PC-9 (cell line): Measurements from ENCODE around the gene IFITM5. TPM values are rescaled to one million over a fixed set of nuclear protein-coding genes. Genes with fewer than 3 reads are reported as not detected.
"Not testable (repeated sequence)": the region's sequence is repeated elsewhere in the genome, so short reads cannot be mapped to it uniquely, and the experiment has no call there.

Experiments
- BruUV-seq: library from RNA; stranded (reverse); fragments of 400-500 nt; replicated peaks from 2 replicates; lab custom pipeline; 2021; lab: Mats Ljungman, UMichigan
- CTCF ChIA-PET: fragments of 300-600 bp; sonication (Branson Sonifier 250); formaldehyde crosslinking; loops from one replicate; lab custom pipeline; 2022; ENCODE audit warnings: antibody characterized with exemption; lab: Charles Lee
- POLR2A ChIA-PET: fragments of 300-600 bp; sonication (Branson Sonifier 250); formaldehyde crosslinking; loops from one replicate; lab custom pipeline; 2022; ENCODE audit warnings: antibody characterized with exemption; ENCODE audit not compliant: unreplicated experiment; lab: Charles Lee
- DNase-seq, 2 experiments: peaks; one replicate each; pipeline versions ENCODE4 v3.0.0 to v3.0.0-alpha.2; 2015 to 2022; ENCODE audit warnings: mixed read lengths in 1 of 2
- H2AFZ ChIP-seq: fragments of 200-600 bp; sonication (generic); 2 replicates; pipeline ENCODE4 v1.8.1; 2017; ENCODE audit warnings: antibody characterized with exemption
- H3F3A ChIP-seq: fragments of 200-600 bp; sonication (generic); 2 replicates; pipeline ENCODE4 v1.8.1; 2017; ENCODE audit warnings: antibody characterized with exemption, mild to moderate bottlenecking, low read depth; ENCODE audit not compliant: insufficient read depth
- H3K27ac ChIP-seq: fragments of 200-600 bp; sonication (generic); 2 replicates; pipeline ENCODE4 v1.6.1; 2016; ENCODE audit warnings: mixed run types
- H3K27me3 ChIP-seq: fragments of 200-600 bp; sonication (generic); 2 replicates; pipeline ENCODE4 v1.6.1; 2016; ENCODE audit warnings: low read depth, mixed run types; ENCODE audit not compliant: insufficient read depth
- H3K36me3 ChIP-seq: fragments of 200-600 bp; sonication (generic); 2 replicates; pipeline ENCODE4 v1.6.1; 2016; ENCODE audit warnings: low read depth, mixed run types
- H3K4me1 ChIP-seq: fragments of 200-600 bp; sonication (generic); replicated peaks from 2 replicates; pipeline ENCODE4 v1.6.1; 2016; ENCODE audit warnings: mixed run types; ENCODE audit not compliant: insufficient read depth
- H3K4me2 ChIP-seq: fragments of 200-600 bp; sonication (generic); 2 replicates; pipeline ENCODE4 v1.6.1; 2017; ENCODE audit warnings: mixed run types
- H3K4me3 ChIP-seq: fragments of 200-600 bp; sonication (generic); 2 replicates; pipeline ENCODE4 v1.6.1; 2016; ENCODE audit warnings: mixed run types
- H3K79me2 ChIP-seq: fragments of 200-600 bp; sonication (generic); 2 replicates; pipeline ENCODE4 v1.6.1; 2017; ENCODE audit warnings: low read depth, mixed run types
- H3K9me2 ChIP-seq: fragments of 200-600 bp; sonication (generic); 2 replicates; pipeline ENCODE4 v1.8.1; 2017; ENCODE audit warnings: mild to moderate bottlenecking; ENCODE audit not compliant: insufficient read depth
- H3K9me3 ChIP-seq: fragments of 200-600 bp; sonication (generic); 2 replicates; pipeline ENCODE4 v1.8.1; 2016; ENCODE audit warnings: low read depth; ENCODE audit not compliant: insufficient read depth
- H4K20me1 ChIP-seq: fragments of 200-600 bp; sonication (generic); 2 replicates; pipeline ENCODE4 v1.8.1; 2017; ENCODE audit not compliant: insufficient read depth
- EZH2 ChIP-seq: fragments of 200-600 bp; sonication (generic); IDR thresholded peaks from 2 replicates; pipeline ENCODE4 v1.8.0; 2017; ENCODE audit warnings: antibody characterized with exemption, low read depth
- intact Hi-C: fragments of 100-400 bp; cut with micrococcal nuclease; formaldehyde crosslinking; loops from one replicate; pipeline ENCODE4 v1.10.0; 2022; ENCODE audit not compliant: unreplicated experiment
- total RNA-seq: library from RNA; stranded (reverse); gene quantifications from 2 replicates; pipeline ENCODE4 v1.2.3, GENCODE V29; 2021
- TF ChIP-seq, protein P1 (sequence below): fragments of 200-600 bp; sonication (generic); conservative IDR thresholded peaks from 2 replicates; pipeline ENCODE4 v1.6.1; 2017; ENCODE audit warnings: mixed run types, antibody characterized with exemption, mild to moderate bottlenecking, moderate library complexity

The IFITM5 gene
- total RNA-seq, 1 experiment from 2014 or later = not detected

DNA sequence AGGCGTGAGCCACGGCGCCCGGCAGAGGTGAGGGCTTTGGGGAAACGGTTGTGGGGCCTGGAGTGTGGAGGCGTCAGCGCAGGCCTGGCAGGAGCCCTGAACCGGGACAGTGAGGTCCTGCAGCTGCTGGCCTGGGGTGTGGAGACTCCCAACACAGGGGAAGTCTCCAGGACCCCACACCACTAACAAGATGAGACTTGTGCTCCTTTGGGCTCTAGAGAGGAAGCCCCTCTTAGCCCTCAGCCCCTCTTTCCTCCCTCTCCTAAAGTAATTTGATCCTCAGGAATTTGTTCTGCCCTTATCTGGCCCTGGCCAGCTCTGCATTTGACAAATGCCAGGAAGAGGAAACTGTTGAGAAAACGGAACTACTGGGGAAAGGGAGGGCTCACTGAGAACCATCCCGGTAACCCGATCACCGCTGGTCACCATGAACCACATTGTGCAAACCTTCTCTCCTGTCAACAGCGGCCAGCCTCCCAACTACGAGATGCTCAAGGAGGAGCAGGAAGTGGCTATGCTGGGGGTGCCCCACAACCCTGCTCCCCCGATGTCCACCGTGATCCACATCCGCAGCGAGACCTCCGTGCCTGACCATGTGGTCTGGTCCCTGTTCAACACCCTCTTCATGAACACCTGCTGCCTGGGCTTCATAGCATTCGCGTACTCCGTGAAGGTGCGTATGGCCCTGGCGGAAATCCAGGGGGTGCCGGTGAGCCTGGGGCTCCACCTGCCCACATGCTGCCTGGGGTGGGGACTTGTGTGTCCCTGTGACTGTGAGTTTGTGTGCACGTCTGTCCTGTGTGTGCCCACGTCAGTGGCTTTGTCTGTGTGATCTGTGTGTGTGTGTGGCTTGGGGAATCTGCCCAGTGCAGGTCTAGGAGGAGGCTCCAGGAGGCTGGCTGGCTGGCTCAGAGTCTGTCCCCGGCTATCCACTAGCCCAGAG is 8.7 kb upstream of the IFITM5 start, which contains the start of gene IFITM2:
Gene IFITM2, plus strand, starts transcription at position 51 of the 943 bp plus-strand sequence. Its CDS starts 377 bp downstream, at position 428.
- intact Hi-C loops = loop anchor here (5.0 kb wide), 2 partner anchors 49 to 139 kb away; no protein-coding TSS in a partner anchor
- H4K20me1 ChIP-seq, H3K4me2 ChIP-seq, H3K9me3 ChIP-seq, H3K36me3 ChIP-seq, H3K79me2 ChIP-seq, H3K4me3 ChIP-seq, CTCF ChIA-PET, H2AFZ ChIP-seq, DNase-seq, H3K9me2 ChIP-seq, POLR2A ChIA-PET, H3K27ac ChIP-seq, H3F3A ChIP-seq, BruUV-seq, H3K4me1 ChIP-seq, H3K27me3 ChIP-seq: not testable (repeated sequence)

DNA sequence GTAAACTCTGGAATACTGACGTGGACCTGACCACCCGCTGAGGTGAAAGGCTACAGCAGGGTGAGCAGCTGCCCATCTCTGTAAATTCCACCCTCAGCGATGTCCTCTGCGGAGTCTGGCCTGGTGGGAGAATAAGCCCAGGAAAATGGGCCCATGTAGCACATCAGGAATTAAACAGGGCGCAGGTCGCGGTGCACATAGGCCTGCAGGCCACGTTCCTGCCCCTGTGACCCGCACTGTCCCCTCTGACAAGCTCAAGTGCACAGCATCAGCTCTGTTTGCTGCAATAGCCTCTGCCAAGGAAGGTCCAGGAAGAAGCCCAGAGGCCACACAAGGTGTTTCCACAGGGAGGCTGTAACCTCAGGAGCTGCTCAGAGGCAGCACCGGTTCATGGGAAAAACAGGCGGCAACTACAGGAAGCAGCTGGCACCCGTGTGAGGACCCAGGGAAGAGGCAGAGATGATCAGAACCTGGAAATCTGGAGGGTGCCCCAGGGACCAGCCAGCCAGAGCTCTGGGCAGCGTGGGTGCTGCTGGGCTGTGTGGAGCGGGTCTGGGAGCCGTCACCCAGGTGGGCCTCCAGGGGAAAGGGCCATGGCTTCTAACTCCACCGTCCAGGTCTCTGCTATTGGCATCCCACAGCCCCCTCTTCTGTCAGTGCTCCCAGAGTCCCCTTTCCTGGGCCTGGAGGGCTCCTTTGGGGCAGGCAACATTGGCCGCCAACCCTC is 7.5 kb upstream of the IFITM5 start:
- Histone ChIP-seq H3K79me2 (no peaks in the 10 kb centered on the region), H2AFZ (no peak overlapping the region), H4K20me1 (no peaks in the 10 kb centered on the region), H3K9me2 (no peaks in the 10 kb centered on the region), H3K27me3 (no peaks in the 10 kb centered on the region), H3F3A (peaks cover 6% of the 10 kb centered on the region; the same call in 1 of the 2 replicates), H3K36me3 (no peaks in the 10 kb centered on the region), H3K9me3 (no peaks in the 10 kb centered on the region), H3K4me1 (peaks cover 10% of the 10 kb centered on the region), H3K4me2 (no peak overlapping the region), H3K27ac (no peak overlapping the region), H3K4me3 (no peak overlapping the region)
- CTCF ChIA-PET = interaction anchor here (0.6 kb wide), 1 partner anchor 57 kb away, joined by 4 read pairs; no protein-coding TSS in a partner anchor
- POLR2A ChIA-PET = no interaction called here
- intact Hi-C loops = loop anchor here (5.0 kb wide), 2 partner anchors 50 to 140 kb away; no protein-coding TSS in a partner anchor
- TF ChIP-seq, protein P1, sequence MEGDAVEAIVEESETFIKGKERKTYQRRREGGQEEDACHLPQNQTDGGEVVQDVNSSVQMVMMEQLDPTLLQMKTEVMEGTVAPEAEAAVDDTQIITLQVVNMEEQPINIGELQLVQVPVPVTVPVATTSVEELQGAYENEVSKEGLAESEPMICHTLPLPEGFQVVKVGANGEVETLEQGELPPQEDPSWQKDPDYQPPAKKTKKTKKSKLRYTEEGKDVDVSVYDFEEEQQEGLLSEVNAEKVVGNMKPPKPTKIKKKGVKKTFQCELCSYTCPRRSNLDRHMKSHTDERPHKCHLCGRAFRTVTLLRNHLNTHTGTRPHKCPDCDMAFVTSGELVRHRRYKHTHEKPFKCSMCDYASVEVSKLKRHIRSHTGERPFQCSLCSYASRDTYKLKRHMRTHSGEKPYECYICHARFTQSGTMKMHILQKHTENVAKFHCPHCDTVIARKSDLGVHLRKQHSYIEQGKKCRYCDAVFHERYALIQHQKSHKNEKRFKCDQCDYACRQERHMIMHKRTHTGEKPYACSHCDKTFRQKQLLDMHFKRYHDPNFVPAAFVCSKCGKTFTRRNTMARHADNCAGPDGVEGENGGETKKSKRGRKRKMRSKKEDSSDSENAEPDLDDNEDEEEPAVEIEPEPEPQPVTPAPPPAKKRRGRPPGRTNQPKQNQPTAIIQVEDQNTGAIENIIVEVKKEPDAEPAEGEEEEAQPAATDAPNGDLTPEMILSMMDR = no peak
- TF ChIP-seq EZH2 = no peak
- BruUV-seq = no TSS peak
- DNase-seq = no peak

DNA sequence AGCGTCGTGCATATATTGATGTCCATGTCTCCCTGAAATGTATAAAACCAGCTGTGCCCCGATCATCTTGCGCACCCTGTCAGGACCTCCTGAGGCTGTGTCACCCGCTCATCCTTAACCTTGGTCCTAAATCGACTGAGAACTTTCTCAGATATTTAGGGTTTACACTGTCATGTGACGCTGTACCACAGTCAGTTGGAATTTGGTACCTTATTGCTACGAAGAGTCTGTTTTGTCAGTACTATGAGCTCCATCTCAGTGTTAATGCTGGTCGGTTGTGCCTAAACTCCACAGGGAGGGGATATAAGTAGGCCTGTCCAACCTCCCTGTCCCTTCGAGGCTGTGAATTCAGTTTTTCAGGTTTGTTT is 6.5 kb upstream of the IFITM5 start:
- Histone ChIP-seq H3K27ac (no peak overlapping the region), H3K4me3 (no peak overlapping the region), H3K36me3 (no peaks in the 10 kb centered on the region), H3K9me2 (no peaks in the 10 kb centered on the region), H4K20me1 (no peaks in the 10 kb centered on the region), H3K27me3 (no peaks in the 10 kb centered on the region), H3K79me2 (no peaks in the 10 kb centered on the region), H3F3A (peaks cover 6% of the 10 kb centered on the region; the same call in 1 of the 2 replicates), H3K4me1 (peaks cover 10% of the 10 kb centered on the region), H3K9me3 (no peaks in the 10 kb centered on the region), H3K4me2 (no peak overlapping the region), H2AFZ (no peak overlapping the region)
- TF ChIP-seq, protein P1 = no peak
- no peak for TF ChIP-seq EZH2
- BruUV-seq = no TSS peak
- ChIA-PET POLR2A (no interaction called here), CTCF (interaction anchor here (0.7 kb wide), 1 partner anchor 43 kb away, joined by 3 read pairs; no protein-coding TSS in a partner anchor)
- intact Hi-C loops = loop anchor here (5.0 kb wide), 2 partner anchors 51 to 141 kb away; no protein-coding TSS in a partner anchor
- no peak for DNase-seq
